Left lung (tissue), 10 donors: Measurements from ENCODE around the gene UNCX. TPM values are rescaled to one million over a fixed set of nuclear protein-coding genes. Genes with fewer than 3 reads are reported as not detected.
A peak's percentile ranks its signal among the peaks of the same experiment; 100 is the strongest.
"Not testable (repeated sequence)": the region's sequence is repeated elsewhere in the genome, so short reads cannot be mapped to it uniquely, and the experiment has no call there.

Experiments
- ATAC-seq: fragments of 200-7000 bp; cut with Tn5 transposase; one replicate; pipeline ENCODE4 v1.9.1; 2020; ENCODE audit warnings: moderate library complexity
- DNase-seq, 4 donors: peaks; one replicate each; pipeline ENCODE4 v3.0.0-alpha.2; 2013 to 2020
- H3K27ac ChIP-seq, 2 donors: fragments of 200-600 bp; sonication (generic) in 1 of 2; one replicate each; pipeline versions ENCODE4 v1.5.0 to v1.8.0; 2020 to 2021
- H3K27me3 ChIP-seq, 2 donors: fragments of 200-600 bp; sonication (generic) in 1 of 2; one replicate each; pipeline versions ENCODE4 v1.5.0 to v1.8.0; 2020 to 2021
- H3K36me3 ChIP-seq, 2 donors: fragments of 200-600 bp; sonication (generic) in 1 of 2; one replicate each; pipeline versions ENCODE4 v1.5.0 to v1.8.0; 2020 to 2021
- H3K4me1 ChIP-seq, 2 donors: fragments of 200-600 bp; one replicate each; pipeline ENCODE4 v1.8.0; 2021
- H3K4me3 ChIP-seq, 2 donors: fragments of 200-600 bp; sonication (generic) in 1 of 2; one replicate each; pipeline versions ENCODE4 v1.5.0 to v1.8.0; 2020 to 2021; ENCODE audit warnings: mild to moderate bottlenecking in 1 of 2
- H3K9me3 ChIP-seq, 2 donors: fragments of 200-600 bp; sonication (generic) in 1 of 2; one replicate each; pipeline versions ENCODE4 v1.5.0 to v1.8.0; 2020 to 2021
- CTCF ChIP-seq, 2 donors: fragments of 200-600 bp; sonication (generic) in 1 of 2; IDR thresholded peaks; one replicate each; pipeline versions ENCODE4 v1.5.0 to v1.8.0; 2021; ENCODE audit warnings: antibody characterized with exemption in 2 of 2
- intact Hi-C, 2 donors: fragments of 100-400 bp; cut with DNase I; formaldehyde crosslinking; loops; one replicate each; pipeline versions ENCODE4 v1.11.2 to v1.14.2; 2022
- polyA plus RNA-seq, 6 donors: library from polyadenylated mRNA; unstranded; fragments of 120-200 nt; gene quantifications; one replicate each; pipeline ENCODE4 v1.2.1, GENCODE V29; 2013; ENCODE audit not compliant: insufficient read length in 6 of 6
- total RNA-seq, 2 donors: library from RNA; stranded (reverse); fragmentation: NEBNext Ultra II Directional; extraction: Animal tissue kit (Norgen Biotek cat#: 25700); gene quantifications; one replicate each; pipeline ENCODE4 v1.2.1, GENCODE V29; 2021
- donor health status: DM: no; HTN: yes; CAD: no.
- donor health status: DM: no; HTN: no; CAD: no.

Gene UNCX
- total and polyA plus RNA-seq, 8 donors: 0.10 TPM; not detected in 7

- Histone ChIP-seq H3K27ac (no peak overlapping the region), H3K4me1 (no peaks in the 10 kb centered on the region), H3K9me3 (no peaks in the 10 kb centered on the region), H3K4me3 (no peak overlapping the region), H3K36me3 (no peaks in the 10 kb centered on the region), H3K27me3 (peaks cover 0 to 79% of the 10 kb centered on the region in 2 donors)
- intact Hi-C loops: loop anchor here in 1 of 2 donors (10.0 kb wide), 1 partner anchor 65 kb away; no protein-coding TSS in a partner anchor
- no peak for ATAC-seq
- no peak for TF ChIP-seq CTCF (IDR thresholded peaks at IDR 0.05)
- DNase-seq: peak in 2 of 4 donors; percentile 66 to 67
Measured at GRCh38 chr7:1200045-1200444, 32.6 kb upstream of the UNCX start.

GRCh38 chr7:1201916-1202315 lies 30.8 kb upstream of the UNCX start:
- Histone ChIP-seq H3K4me3 (no peak overlapping the region), H3K4me1 (no peaks in the 10 kb centered on the region), H3K36me3 (no peaks in the 10 kb centered on the region), H3K9me3 (no peaks in the 10 kb centered on the region), H3K27ac (no peak overlapping the region), H3K27me3 (peaks cover 0 to 73% of the 10 kb centered on the region in 2 donors)
- intact Hi-C loops: loop anchor here in 1 of 2 donors (10.0 kb wide), 1 partner anchor 63 kb away; no protein-coding TSS in a partner anchor
- no peak for TF ChIP-seq CTCF (IDR thresholded peaks at IDR 0.05)
- no peak for DNase-seq
- no peak for ATAC-seq

GRCh38 chr7:1202914-1203313 lies 29.8 kb upstream of the UNCX start:
- not testable (repeated sequence) for H3K4me1 ChIP-seq, H3K9me3 ChIP-seq, H3K27ac ChIP-seq, H3K36me3 ChIP-seq, H3K4me3 ChIP-seq, ATAC-seq, DNase-seq
- intact Hi-C loops: loop anchor here in 1 of 2 donors (10.0 kb wide), 1 partner anchor 62 kb away; no protein-coding TSS in a partner anchor
- peaks cover 0 to 73% of the 10 kb centered on the region in 2 donors for H3K27me3 ChIP-seq

GRCh38 chr7:1204460-1205140 lies 28.1 kb upstream of the UNCX start:
- ATAC-seq (no peak), DNase-seq (no peak)
- no peaks in the 10 kb centered on the region for H3K4me1 ChIP-seq
- no peaks in the 10 kb centered on the region for H3K36me3 ChIP-seq
- intact Hi-C loops: loop anchor here in 1 of 2 donors (10.0 kb wide), 1 partner anchor 60 kb away; no protein-coding TSS in a partner anchor
- H3K27me3 ChIP-seq: peaks cover 6 to 74% of the 10 kb centered on the region in 2 donors
- no peak for TF ChIP-seq CTCF (IDR thresholded peaks at IDR 0.05)
- H3K9me3 ChIP-seq: no peaks in the 10 kb centered on the region
- H3K27ac ChIP-seq: no peak overlapping the region
- H3K4me3 ChIP-seq: no peak overlapping the region

- intact Hi-C loops: loop anchor here in 1 of 2 donors (10.0 kb wide), 1 partner anchor 59 kb away; no protein-coding TSS in a partner anchor
- DNase-seq, H3K4me1 ChIP-seq, H3K9me3 ChIP-seq, H3K36me3 ChIP-seq, ATAC-seq, H3K27ac ChIP-seq, H3K4me3 ChIP-seq: not testable (repeated sequence)
- peaks cover 18 to 74% of the 10 kb centered on the region in 2 donors for H3K27me3 ChIP-seq
Measured at GRCh38 chr7:1205742-1206141, 26.9 kb upstream of the UNCX start.

GRCh38 chr7:1209097-1209496 lies 23.6 kb upstream of the UNCX start:
- peak in 1 of 4 donors; percentile 34 for DNase-seq
- intact Hi-C loops: loop anchor here in 1 of 2 donors (10.0 kb wide), 1 partner anchor 56 kb away; no protein-coding TSS in a partner anchor
- peaks cover 38 to 74% of the 10 kb centered on the region in 2 donors for H3K27me3 ChIP-seq

More at GRCh38 chr7:1209097-1209496, 23.6 kb upstream of the UNCX start:
- H3K9me3 ChIP-seq: no peaks in the 10 kb centered on the region
- H3K27ac ChIP-seq: no peak overlapping the region
- TF ChIP-seq CTCF (IDR thresholded peaks at IDR 0.05): no peak
- no peak for ATAC-seq
- no peaks in the 10 kb centered on the region for H3K36me3 ChIP-seq
- H3K4me1 ChIP-seq: no peaks in the 10 kb centered on the region
- H3K4me3 ChIP-seq: no peak overlapping the region
